A673 (cell line): ENCODE measurements around the gene RBM8A. TPM values are rescaled to one million over a fixed set of nuclear protein-coding genes. Genes with fewer than 3 reads are reported as not detected.

Experiments
- BruUV-seq: library from RNA; stranded (reverse); fragments of 400-500 nt; replicated peaks from 2 replicates; lab custom pipeline; 2021; lab: Mats Ljungman, UMichigan
- CTCF ChIA-PET: fragments of 300-600 bp; sonication (Branson Sonifier 250); formaldehyde crosslinking; loops from one replicate; lab custom pipeline; 2022; ENCODE audit warnings: antibody characterized with exemption; lab: Charles Lee
- POLR2A ChIA-PET: fragments of 300-600 bp; sonication (Branson Sonifier 250); formaldehyde crosslinking; loops from one replicate; lab custom pipeline; 2022; ENCODE audit warnings: antibody characterized with exemption; ENCODE audit not compliant: low non-redundant PET; lab: Charles Lee
- DNase-seq: peaks from one replicate; pipeline ENCODE4 v3.0.0-alpha.2; 2015; ENCODE audit warnings: low spot score
- H3K27ac ChIP-seq: fragments of 200-600 bp; sonication (generic); 2 replicates; pipeline ENCODE4 v1.5.1; 2016; ENCODE audit warnings: mixed run types, low read depth, mild to moderate bottlenecking, mixed read lengths, antibody characterized with exemption, low read length; ENCODE audit not compliant: poor library complexity, severe bottlenecking
- H3K27me3 ChIP-seq: fragments of 200-600 bp; sonication (generic); replicated peaks from 2 replicates; pipeline ENCODE4 v1.6.1; 2017; ENCODE audit warnings: mixed run types, low read depth, mild to moderate bottlenecking, mixed read lengths, antibody characterized with exemption, low read length; ENCODE audit not compliant: insufficient read depth, poor library complexity
- H3K36me3 ChIP-seq: fragments of 200-600 bp; sonication (generic); 2 replicates; pipeline ENCODE4 v1.6.1; 2016; ENCODE audit warnings: mixed run types, mild to moderate bottlenecking, mixed read lengths, antibody characterized with exemption, low read length; ENCODE audit not compliant: insufficient read depth, poor library complexity, severe bottlenecking
- H3K4me1 ChIP-seq: fragments of 200-600 bp; sonication (generic); 2 replicates; pipeline ENCODE4 v1.6.1; 2017; ENCODE audit warnings: mixed run types, mild to moderate bottlenecking, mixed read lengths, antibody characterized with exemption, low read length; ENCODE audit not compliant: insufficient read depth, poor library complexity, severe bottlenecking
- H3K4me3 ChIP-seq: fragments of 200-600 bp; sonication (generic); 2 replicates; pipeline ENCODE4 v1.5.1; 2016; ENCODE audit warnings: low read depth, mixed run types, mild to moderate bottlenecking, mixed read lengths, low read length; ENCODE audit not compliant: poor library complexity, severe bottlenecking
- H3K9me3 ChIP-seq: fragments of 200-600 bp; sonication (generic); 2 replicates; pipeline ENCODE4 v1.6.1; 2016; ENCODE audit warnings: mixed run types, low read depth, mild to moderate bottlenecking, mixed read lengths, antibody characterized with exemption, low read length; ENCODE audit not compliant: poor library complexity, severe bottlenecking
- CTCF ChIP-seq: fragments of 300-800, 200-600 bp; sonication (generic); conservative IDR thresholded peaks from 2 replicates; pipeline ENCODE4 v1.5.1; 2017; ENCODE audit warnings: low read depth, mild to moderate bottlenecking, antibody characterized with exemption, low read length, moderate library complexity, mixed read lengths
- EZH2 ChIP-seq: fragments of 200-600 bp; sonication (generic); IDR thresholded peaks from 2 replicates; pipeline ENCODE4 v1.6.1; 2017; ENCODE audit warnings: borderline replicate concordance, low read depth, mild to moderate bottlenecking, mixed read lengths, antibody characterized with exemption, low read length; ENCODE audit not compliant: poor library complexity, severe bottlenecking
- intact Hi-C: fragments of 100-400 bp; cut with micrococcal nuclease; formaldehyde crosslinking; loops from one replicate; pipeline ENCODE4 v1.10.0; 2022; ENCODE audit not compliant: unreplicated experiment
- total RNA-seq: library from RNA; stranded (reverse); gene quantifications from 2 replicates; pipeline ENCODE4 v1.2.3, GENCODE V29; 2021

The RBM8A gene
- total RNA-seq, 1 experiment from 2014 or later: 276 TPM

- peak overlapping the region; percentile 69 for H3K4me3 ChIP-seq
- H3K27me3 ChIP-seq: no peaks in the 10 kb centered on the region
- intact Hi-C loops: loop anchor here (5.0 kb wide), 1 partner anchor 100 kb away; the partner anchor contains the start of gene PIAS3
- peak overlapping the region; percentile 90 for H3K27ac ChIP-seq
- CTCF ChIA-PET: interaction anchor here (0.7 kb wide), 1 partner anchor 64 kb away, joined by 3 read pairs; no protein-coding TSS in a partner anchor
- no peak for DNase-seq
- TF ChIP-seq EZH2: no peak
- no peak for TF ChIP-seq CTCF
- POLR2A ChIA-PET: interaction anchor here (0.7 kb wide), 1 partner anchor 38 kb away, joined by 4 read pairs; no protein-coding TSS in a partner anchor
- TSS peak; percentile 56 for BruUV-seq
- peaks cover 42% of the 10 kb centered on the region for H3K4me1 ChIP-seq
- H3K36me3 ChIP-seq: no peaks in the 10 kb centered on the region
- H3K9me3 ChIP-seq: no peaks in the 10 kb centered on the region
Measured at GRCh38 chr1:145956781-145957442, 29.6 kb upstream of the RBM8A start.

- Histone ChIP-seq H3K27me3 (no peaks in the 10 kb centered on the region), H3K4me1 (peaks cover 42% of the 10 kb centered on the region), H3K4me3 (peak overlapping the region; percentile 69), H3K36me3 (no peaks in the 10 kb centered on the region), H3K27ac (peak overlapping the region; percentile 90), H3K9me3 (no peaks in the 10 kb centered on the region)
- POLR2A ChIA-PET: no interaction called here
- CTCF ChIA-PET: no interaction called here
- TF ChIP-seq EZH2: no peak
- TF ChIP-seq CTCF: no peak
- no TSS peak for BruUV-seq
- DNase-seq: no peak
- intact Hi-C loops: loop anchor here (5.0 kb wide), 1 partner anchor 99 kb away; the partner anchor contains the start of gene PIAS3
Measured at GRCh38 chr1:145956361-145956760, 29.1 kb upstream of the RBM8A start.

- CTCF ChIA-PET: interaction anchor here (1.3 kb wide), 1 partner anchor 64 kb away, joined by 3 read pairs; no protein-coding TSS in a partner anchor
- Histone ChIP-seq H3K36me3 (no peaks in the 10 kb centered on the region), H3K9me3 (no peaks in the 10 kb centered on the region), H3K27me3 (no peaks in the 10 kb centered on the region), H3K27ac (no peak overlapping the region), H3K4me3 (peak overlapping the region; percentile 69), H3K4me1 (peaks cover 42% of the 10 kb centered on the region)
- no TSS peak for BruUV-seq
- POLR2A ChIA-PET: no interaction called here
- no peak for DNase-seq
- no peak for TF ChIP-seq EZH2
- intact Hi-C loops: loop anchor here (5.0 kb wide), 1 partner anchor 98 kb away; the partner anchor contains the start of gene PIAS3
Measured at GRCh38 chr1:145955436-145955835, 28.2 kb upstream of the RBM8A start.
